HG03378 (cell line): Measurements from ENCODE around the gene EIF6.
"Not testable (repeated sequence)": the region's sequence is repeated elsewhere in the genome, so short reads cannot be mapped to it uniquely, and the experiment has no call there.

Source experiments
- ATAC-seq: cut with Tn5 transposase; IDR thresholded peaks from one replicate; pipeline ENCODE4 v1.9.1; 2021; ENCODE audit warnings: mild to moderate bottlenecking, moderate library complexity; ENCODE audit not compliant: unreplicated experiment

EIF6 gene

DNA sequence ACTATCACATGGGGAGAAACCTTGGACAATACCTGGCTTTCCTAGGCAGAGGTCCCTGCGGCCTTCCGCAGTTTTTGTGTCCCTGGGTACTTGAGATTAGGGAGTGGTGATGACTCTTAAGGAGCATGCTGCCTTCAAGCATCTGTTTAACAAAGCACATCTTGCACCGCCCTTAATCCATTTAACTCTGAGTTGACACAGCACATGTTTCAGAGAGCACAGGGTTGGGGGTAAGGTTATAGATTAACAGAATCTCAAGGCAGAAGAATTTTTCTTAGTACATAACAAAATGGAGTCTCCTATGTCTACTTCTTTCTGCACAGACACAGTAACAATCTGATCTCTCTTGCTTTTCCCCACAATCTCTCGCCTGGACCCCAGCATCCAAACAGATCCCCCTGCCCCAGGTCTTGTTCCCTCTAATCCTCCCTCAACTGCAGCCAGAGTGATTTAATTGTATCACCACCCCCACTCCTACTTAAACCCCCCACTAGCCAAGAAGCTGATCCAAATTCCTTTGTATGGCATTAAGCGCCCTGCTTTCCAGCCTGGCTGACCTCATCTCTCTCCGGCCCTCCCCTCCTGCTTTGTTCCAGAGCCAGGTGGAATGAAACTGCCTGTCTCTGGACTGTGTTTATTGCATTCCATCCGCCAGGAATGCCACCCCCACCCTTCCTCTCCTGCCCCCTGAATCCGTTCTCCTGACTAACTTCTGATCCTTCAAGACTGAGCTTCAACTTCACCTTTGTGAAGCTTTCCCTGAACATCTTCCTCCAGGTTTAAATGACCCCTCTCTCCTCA lies 21.6 kb downstream of the EIF6 start:
- ATAC-seq: not testable (repeated sequence)

DNA sequence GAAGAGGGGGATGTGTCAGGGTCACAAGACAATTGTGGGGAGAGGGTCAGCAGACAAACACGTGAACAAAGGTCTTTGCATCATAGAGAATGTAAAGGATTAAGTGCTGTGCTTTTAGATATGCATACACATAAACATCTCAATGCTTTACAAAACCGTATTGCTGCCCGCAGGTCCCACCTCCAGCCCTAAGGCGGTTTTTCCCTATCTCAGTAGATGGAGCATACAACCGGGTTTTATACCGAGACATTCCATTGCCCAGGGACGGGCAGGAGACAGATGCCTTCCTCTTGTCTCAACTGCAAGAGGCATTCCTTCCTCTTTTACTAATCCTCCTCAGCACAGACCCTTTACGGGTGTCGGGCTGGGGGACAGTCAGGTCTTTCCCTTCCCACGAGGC lies 22.3 kb downstream of the EIF6 start:
- not testable (repeated sequence) for ATAC-seq

DNA sequence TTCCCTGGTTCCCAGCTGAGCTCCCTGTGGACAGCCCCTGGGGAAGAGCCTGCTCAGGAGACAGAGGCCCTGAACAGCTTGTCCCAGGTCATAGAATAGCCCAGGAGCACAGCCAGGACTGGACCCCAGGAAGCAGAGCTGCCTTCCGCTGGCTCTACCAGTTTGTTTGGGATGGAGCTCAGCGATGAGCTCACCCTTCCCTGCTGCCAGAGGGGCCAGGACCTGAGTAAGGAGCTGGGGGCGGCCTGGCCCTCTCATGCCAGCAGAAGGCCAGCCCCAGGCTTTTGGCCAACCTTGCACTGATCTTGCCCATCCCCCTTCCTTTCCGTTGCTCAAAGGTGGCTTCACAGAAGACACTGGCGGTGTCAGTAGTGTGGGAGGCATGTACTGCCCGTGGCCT lies 24.1 kb downstream of the EIF6 start:
- ATAC-seq: no peak

DNA sequence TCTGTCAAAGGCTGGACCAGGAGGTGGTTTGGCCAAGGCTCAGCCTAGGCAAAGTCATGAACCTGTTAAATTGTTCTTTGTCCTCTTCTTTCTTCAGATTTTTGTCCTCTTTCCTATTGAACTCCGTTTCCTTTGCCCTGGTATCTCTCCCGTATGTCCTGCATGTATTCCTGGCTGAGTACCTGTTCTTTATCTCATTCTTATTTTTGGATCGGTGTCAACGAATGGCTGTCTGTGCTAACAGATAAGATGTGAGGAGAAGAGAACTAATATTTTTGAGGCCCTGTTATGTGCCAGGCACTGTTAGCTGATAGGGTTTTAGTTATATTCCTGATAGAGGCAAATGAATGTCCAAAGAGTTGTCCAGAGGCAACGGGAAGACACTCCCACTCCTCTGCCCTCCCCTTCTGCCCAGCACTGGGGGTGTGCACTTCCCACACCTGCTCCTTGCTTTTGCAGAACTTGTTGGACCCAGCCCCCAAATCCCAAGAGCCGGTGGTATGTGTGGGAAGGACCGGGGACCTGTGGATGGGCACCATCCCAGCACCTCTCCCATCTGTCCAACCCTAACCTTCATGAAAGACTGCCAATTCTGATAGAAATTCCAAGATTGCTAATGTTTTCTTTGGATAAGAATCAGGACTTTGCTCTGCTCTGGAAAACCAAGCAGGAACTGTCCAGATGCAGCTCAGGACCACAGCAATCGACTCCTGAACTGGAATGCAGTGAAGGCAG lies 27.2 kb downstream of the EIF6 start:
- ATAC-seq: no peak

DNA sequence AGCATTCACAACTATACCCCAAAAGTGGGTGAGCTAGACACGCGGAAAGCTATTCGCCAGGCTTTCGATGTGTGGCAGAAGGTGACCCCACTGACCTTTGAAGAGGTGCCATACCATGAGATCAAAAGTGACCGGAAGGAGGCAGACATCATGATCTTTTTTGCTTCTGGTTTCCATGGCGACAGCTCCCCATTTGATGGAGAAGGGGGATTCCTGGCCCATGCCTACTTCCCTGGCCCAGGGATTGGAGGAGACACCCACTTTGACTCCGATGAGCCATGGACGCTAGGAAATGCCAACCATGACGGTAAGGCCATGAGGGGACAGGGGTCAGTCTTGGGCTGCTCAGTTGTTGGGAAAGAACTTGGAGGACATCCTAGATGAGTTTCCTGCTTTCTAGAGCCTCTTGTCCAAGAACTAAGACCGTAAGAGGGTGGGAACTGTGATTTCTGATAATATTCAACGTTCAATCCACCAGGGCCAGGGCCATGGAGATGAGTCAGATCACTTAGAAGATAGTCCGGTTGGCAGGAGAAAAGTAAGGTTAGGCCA lies 30.0 kb downstream of the EIF6 start:
- ATAC-seq: no peak

DNA sequence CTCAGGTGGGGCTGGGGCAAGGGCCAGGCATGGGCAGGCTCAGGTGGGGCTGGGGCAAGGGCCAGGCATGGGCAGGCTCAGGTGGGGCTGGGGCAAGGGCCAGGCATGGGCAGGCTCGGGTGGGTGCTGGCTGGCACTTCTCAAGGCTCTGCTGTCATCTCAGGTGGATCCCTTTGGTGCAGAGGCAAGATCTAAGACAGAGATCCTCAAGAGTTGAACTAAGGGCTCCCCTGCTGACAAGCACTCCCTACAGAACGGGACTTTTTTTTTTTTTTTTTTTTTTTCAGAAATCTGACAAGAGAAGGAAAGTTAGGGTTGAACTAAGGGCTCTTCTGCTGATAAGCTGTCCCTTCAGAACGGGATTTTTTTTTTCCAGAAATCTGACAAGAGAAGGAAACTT lies 31.6 kb downstream of the EIF6 start:
- ATAC-seq: no peak

DNA sequence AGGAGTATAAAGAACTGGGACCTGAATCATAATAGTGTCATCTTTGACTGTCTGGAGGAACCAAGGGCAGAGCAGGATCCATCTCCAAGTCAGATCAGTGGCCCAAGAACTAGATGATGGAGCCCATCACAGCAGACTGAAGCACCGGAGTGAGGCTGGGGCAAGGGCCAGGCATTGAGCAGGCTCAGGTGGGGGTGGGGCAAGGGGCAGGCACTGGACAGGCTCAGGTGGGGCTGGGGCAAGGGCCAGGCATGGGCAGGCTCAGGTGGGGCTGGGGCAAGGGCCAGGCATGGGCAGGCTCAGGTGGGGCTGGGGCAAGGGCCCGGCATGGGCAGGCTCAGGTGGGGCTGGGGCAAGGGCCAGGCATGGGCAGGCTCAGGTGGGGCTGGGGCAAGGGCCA lies 32.0 kb downstream of the EIF6 start:
- ATAC-seq: not testable (repeated sequence)

DNA sequence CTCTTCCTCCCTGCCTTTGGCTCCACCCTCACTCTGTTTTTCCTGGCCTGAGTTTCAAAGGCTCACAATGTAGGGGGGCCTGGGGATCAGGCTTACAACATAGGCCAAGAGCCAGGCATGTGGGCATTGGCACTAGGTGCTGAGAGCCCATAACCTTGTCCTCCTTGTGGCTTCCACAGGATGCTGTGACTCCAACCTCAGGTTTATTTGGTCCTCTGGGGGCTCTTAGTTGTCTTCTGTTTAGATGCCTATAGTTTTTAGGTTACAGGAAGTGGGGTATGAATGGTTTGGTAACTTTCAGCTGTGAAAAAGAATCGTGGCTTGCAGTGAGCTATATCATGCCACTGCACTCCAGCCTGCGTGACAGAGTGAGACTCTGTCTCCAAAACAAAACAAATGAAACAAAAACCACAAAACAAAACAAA lies 32.5 kb downstream of the EIF6 start:
- ATAC-seq: no peak

DNA sequence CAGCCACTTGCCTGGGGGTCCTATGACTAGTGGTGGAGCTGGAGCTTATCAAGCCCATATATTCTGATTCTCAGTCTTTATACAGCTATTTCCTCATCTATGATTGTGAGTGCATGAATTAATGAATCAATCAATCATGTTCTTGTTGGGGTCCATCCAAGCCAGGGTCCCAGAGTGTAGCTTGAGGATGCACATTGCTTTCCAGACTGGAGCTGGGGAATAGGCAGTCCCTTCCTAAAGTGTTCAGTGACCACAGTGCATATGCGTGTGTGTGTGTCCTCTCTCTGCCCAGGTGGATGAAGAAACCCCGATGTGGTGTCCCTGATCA lies 33.0 kb downstream of the EIF6 start:
- no peak for ATAC-seq

DNA sequence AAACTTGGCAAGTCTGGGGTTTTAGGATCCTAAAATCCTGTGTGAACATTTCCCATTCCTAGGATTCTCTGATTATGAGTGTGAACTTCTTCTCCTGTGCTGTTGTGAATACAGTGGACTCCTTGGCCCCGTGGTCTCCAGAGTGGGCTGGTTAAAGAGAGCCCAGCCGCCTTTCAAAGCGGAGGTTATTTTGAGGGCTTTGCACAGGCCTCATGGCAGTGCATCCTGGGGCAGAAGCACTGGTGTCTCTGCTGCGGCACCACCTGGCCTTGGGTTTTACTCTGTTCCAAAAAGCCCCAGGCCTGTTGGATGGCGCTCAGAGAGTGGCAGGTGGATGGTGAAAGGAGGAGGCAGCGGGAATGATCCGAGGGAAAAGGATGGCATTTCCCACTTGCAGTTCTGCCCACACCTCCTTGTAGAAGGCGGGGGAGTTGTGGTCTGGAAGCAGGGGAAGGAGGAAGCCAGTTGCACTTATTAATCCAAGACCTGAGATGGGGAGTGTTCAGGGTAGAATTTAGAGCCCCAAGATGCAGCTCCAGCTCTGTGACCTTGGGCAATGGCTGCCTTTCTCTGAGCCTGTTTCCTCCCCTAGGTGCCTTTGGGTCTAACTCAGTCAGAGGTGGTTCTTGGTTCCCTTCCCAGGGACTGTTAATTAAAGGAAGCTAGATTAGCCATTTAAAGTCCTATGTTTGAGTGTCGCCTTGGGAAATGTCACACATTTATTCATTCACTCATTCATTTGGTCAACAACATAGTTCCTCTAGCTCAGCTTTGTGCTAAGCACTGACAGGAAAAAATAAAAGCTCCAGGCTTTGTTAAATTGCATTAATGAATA lies 35.7 kb downstream of the EIF6 start:
- no peak for ATAC-seq

DNA sequence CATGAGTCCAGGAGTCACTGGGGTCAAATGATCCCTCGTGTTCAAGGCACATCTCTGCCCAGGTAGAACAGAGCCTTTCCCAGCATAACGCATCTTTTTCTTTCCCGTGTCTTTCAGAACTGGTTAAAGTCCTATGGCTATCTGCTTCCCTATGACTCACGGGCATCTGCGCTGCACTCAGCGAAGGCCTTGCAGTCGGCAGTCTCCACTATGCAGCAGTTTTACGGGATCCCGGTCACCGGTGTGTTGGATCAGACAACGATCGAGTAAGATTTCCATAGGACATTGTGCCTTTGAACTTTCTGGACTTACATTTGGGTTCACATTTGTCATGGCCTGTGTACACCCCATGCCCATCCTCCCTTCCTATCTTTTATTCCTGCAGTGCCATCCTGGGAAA lies 37.8 kb downstream of the EIF6 start:
- no peak for ATAC-seq

DNA sequence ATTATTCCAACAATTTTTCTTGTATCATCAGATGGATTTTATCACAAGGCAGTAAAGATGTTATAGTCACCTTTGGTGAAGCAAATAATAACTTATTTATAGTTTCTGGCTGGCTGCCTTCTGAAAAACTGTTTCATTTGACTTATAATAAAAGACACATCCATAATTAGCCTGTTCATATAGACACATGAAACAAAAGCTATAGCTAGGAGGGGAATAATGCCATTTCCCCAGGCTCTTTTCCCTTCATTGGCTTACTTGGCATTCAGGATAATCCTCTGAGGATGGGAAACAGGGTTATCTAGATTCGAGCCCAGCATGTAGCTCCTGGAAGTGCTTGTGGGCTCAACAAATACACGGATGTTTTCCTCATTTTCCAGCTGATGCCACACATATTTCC lies 40.6 kb downstream of the EIF6 start:
- ATAC-seq: no peak

DNA sequence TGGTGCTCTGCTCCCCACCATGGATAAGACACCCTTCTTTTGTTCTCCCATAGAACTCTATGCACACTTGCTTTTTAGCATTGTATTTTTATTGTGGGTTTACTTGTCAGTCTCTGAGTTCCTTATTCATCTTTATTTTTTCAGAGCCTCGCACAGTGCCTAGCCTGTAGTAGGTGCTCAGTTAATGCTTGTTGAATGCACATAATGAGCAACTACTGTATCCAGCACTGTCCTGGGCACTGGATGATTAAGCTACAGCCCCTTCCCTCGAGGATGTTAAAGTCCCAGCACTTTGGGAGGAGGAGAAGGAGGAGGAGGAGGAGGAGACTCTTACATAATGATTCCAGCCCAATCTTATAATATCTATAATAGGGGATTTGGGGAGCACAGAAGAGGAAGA lies 41.3 kb downstream of the EIF6 start:
- ATAC-seq: no peak

DNA sequence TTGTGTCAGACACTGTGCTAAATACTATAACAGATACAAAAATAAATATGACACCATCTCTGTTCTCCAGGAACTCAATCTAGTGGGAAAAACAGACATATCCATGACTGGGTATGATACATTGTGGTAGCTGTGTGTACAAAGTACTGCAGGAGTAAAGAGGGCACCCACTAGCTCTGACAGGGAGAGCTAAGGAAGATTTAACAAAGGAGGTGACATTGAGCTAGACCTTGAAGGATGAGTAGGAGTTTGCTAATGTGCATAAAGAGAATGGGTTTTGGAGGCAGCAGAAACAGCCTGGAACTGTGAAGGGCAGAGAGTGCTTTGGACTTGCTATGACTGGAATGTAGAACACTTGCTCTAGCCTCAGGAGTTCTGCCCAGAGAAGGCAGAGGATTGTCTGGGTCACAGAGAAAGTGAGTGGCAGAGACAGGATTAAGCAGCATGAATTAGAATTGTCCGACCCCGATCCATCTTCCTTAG lies 43.7 kb downstream of the EIF6 start:
- ATAC-seq: no peak

DNA sequence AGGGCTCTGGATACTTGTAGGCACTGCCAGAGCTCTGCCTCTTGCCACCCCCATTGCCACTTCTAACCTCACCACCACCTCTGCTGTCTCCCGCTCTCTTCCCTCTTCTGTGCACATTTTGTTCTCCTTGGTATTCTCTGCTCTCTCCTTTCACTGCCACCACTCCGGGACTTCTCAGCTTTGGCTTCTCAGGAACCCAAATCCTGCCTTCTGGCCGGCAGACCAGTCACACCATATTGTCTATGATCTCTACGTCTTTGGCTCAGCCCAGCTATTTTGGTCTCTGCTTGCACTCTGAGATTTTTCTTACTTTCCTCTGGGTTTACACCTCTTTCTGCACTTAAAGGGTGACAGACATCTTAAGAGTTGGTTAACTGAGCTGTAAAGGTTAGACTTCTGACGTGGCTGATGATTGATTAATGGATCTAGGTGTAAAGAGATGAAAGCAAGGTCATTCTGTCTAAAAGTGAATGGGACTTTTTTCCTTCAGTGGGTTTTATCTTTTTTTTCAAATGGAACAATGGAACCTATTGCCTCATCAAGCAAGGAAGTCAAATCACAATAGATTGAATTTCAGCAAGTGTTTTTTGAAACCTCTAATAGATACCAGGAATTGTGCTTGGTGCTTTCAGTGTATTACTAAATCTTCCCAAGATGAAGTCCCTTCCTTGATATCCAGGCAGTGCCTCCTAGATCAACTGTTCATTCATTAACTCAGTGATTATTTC lies 44.3 kb downstream of the EIF6 start:
- ATAC-seq: no peak

DNA sequence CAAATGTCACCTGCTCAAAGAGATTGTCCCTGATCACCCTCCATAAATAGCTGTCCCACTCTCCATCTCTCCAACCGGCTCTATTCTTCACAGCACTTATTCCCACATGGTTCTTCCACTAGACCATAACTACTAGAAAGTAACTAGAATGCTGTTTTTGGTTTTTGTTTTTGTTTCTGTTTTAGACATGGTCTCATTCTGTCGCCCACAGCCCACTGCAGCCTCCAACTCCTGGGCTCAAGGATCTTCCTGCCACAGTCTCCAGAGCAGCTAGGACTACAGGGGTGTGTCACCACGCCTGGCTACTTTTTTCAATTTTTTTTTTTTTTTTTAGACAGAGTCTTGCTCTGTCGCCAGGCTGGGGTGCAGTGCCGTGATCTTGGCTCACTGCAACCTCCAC lies 45.8 kb downstream of the EIF6 start:
- no peak for ATAC-seq

DNA sequence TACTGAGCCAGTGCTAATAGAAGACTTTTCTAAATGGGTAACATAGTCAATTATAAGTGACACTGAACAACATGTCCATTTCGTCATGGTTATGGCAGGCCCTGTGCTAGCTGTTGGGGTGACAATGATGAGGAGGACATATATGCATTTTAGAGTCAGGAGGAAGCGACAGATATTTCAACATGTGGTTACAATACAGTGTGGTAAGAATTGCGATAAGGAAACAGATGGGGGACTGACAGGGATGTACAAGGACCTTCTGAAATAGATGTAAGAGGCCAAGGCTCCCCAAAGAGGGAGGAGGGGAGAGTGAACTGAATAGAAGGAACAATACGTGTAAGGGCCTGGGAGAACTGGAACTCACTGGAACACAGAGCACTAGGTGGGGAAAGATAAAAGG lies 46.4 kb downstream of the EIF6 start:
- ATAC-seq: no peak

DNA sequence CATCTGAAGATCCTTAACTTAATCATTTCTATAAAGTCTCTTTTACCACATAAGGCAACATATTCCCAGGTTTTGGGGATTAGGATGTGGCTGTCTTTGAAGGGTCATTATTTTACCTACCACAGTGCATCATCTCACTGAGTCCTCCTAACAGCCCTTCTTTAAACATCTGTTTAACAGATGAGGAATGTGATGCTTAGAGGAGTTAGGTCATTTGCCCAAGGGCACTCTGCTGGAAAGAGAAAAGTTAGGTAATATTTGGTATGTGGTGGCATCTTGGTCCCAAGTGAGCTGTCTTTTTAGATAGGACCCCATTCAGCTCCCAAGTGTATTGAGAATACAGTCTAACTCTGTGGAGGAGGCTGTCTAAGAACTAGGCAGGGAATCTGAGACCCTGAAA lies 47.1 kb downstream of the EIF6 start:
- no peak for ATAC-seq

DNA sequence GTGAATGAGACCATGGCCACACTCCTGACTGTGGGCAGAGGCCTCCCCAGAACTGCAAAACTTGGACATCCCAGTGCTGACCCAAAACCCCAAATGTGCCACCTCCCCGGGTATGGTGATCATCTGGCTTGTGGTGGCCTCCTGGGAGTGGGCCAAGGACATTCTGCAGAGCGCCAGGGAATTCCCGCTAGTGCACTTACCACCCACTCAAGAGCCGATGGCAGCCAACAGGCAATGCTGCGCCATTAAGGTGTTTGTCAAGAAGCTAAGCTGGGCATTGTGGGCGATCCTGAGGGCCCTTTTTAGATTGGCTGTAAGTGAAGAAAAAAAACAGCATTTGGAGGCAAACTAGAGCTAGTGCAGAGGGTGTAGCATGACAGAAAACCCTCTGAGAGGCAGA lies 48.7 kb downstream of the EIF6 start:
- ATAC-seq: no peak

DNA sequence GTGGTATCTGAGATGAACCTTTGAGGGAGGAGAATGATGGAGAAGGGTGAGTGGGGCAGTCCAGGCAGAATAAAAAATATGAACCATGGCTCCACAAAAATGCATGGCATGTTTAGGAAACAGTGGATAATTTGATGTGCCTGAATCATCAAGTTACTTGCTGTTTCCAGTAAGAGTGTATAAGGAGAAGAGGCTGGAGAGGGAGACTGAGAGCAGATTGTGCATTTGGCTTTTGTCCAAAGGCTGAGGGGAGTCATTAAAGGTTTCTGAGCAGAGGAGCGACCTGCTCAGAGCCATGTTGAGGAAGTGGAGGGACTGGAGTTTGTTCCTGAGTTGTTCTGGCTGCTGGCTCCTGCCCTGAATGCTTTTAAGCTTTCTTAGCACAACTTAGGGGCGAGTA lies 52.0 kb downstream of the EIF6 start:
- no peak for ATAC-seq
